ENCODE measurements around the gene TRPV5. TPM values are rescaled to one million over a fixed set of nuclear protein-coding genes. Genes with fewer than 3 reads are reported as not detected.

TRPV5 gene
- total and polyA plus RNA-seq, 2 of the 4 experiments (the other 2 are of a cell fraction) = not detected

DNA sequence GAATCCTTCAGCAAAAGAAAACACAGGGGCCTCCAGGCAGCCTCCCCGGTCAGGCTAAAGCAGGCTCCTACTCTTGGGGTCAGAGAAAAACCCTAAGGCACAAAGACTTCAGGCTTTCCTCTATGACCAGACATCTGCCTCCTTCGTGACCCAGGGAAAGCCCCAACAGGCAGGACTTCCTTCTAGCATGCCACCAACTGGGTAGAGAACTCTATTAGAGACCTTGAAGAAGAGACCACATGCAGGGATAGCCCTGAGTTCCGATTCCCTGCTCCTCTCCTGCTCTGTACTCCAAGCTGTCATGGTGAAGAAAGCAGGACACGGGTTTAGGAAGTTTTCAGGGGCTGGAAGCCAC, 49.3 kb downstream of the TRPV5 start (continued):
- TF ChIP-seq, protein P1, sequence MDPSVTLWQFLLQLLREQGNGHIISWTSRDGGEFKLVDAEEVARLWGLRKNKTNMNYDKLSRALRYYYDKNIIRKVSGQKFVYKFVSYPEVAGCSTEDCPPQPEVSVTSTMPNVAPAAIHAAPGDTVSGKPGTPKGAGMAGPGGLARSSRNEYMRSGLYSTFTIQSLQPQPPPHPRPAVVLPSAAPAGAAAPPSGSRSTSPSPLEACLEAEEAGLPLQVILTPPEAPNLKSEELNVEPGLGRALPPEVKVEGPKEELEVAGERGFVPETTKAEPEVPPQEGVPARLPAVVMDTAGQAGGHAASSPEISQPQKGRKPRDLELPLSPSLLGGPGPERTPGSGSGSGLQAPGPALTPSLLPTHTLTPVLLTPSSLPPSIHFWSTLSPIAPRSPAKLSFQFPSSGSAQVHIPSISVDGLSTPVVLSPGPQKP (IDR thresholded peaks at IDR 0.05; ENCODE audit: borderline replicate concordance, low read depth, low read length) = no peak

- Histone ChIP-seq H2BK20ac (ENCODE audit: low read depth, low read length) (no peak overlapping the region), H4K8ac (ENCODE audit: low read depth in 2 of 2, low read length in 2 of 2) (no peak overlapping the region), H3K27me3 (ENCODE audit: control insufficient read depth, insufficient read depth, low read length) (no peaks in the 10 kb centered on the region), H4K91ac (ENCODE audit: insufficient read depth, low read depth, low read length) (no peak overlapping the region), H4K5ac (ENCODE audit: low read depth, low read length) (no peak overlapping the region), H2AK5ac (ENCODE audit: low read depth, low read length) (no peak overlapping the region), H2AK9ac (replicated peaks; ENCODE audit: low read depth, low read length, poor library complexity) (no peak overlapping the region), H3K4ac (ENCODE audit: low read depth, low read length) (no peak overlapping the region), H3K14ac (replicated peaks; ENCODE audit: low read depth, low read length) (no peak overlapping the region), H2AFZ (replicated peaks; ENCODE audit: low read length, poor library complexity) (no peak overlapping the region), H3K79me1 (ENCODE audit: low read depth in 1 of 2, low read length in 2 of 2) (no peaks in the 10 kb centered on the region), H3K9ac (ENCODE audit: low read depth, low read length) (no peak overlapping the region), H4K20me1 (ENCODE audit: insufficient read depth, low read length) (no peaks in the 10 kb centered on the region), H3K27ac (ENCODE audit: insufficient read depth, low read length) (no peak overlapping the region), H3K4me3 (ENCODE audit: insufficient read depth, low read depth, low read length) (no peak overlapping the region), H3K23ac (ENCODE audit: low read depth, low read length) (no peak overlapping the region), H3K36me3 (ENCODE audit: control insufficient read depth, insufficient read depth, low read length) (no peaks in the 10 kb centered on the region), H2BK5ac (ENCODE audit: low read depth, low read length, poor library complexity, severe bottlenecking) (no peak overlapping the region), H2BK120ac (ENCODE audit: low read depth, low read length) (no peak overlapping the region), H2BK15ac (ENCODE audit: low read depth, low read length) (no peak overlapping the region), H3K4me2 (ENCODE audit: low read depth, low read length) (no peak overlapping the region), H3K18ac (ENCODE audit: low read depth, low read length) (no peak overlapping the region), H3K9me3 (ENCODE audit: control insufficient read depth, insufficient read depth, low read length) (no peaks in the 10 kb centered on the region), H3K9me1 (ENCODE audit: insufficient read depth, low read length) (no peaks in the 10 kb centered on the region), H3K56ac (ENCODE audit: extremely low read depth, insufficient read depth, low read length) (no peak overlapping the region), H3K4me1 (ENCODE audit: control insufficient read depth, insufficient read depth, low read length) (no peaks in the 10 kb centered on the region)
- CTCF ChIA-PET = no interaction called here
- no CpG with 5 or more reads among the region's 7 CpGs for WGBS, 2 experiments (ENCODE audit: extremely low coverage in 2 of 2, insufficient read length in 1 of 2)
- dilution Hi-C loops (cut with HindIII; ENCODE audit: low sequenced_read_pairs, unreplicated experiment) (no loop called here), intact Hi-C loops (cut with micrococcal nuclease) (no loop called here), in situ Hi-C loops (cut with MboI; ENCODE audit: low sequenced_read_pairs) (no loop called here)
- TF ChIP-seq BHLHE40 (IDR thresholded peaks at IDR 0.05; ENCODE audit: low read depth, low read length) (no peak), CHD1 (IDR thresholded peaks at IDR 0.05; ENCODE audit: low read depth, low read length) (no peak), MAFK (IDR thresholded peaks at IDR 0.05; ENCODE audit: low read depth, low read length) (no peak), POLR2A (IDR thresholded peaks at IDR 0.05; ENCODE audit: low read depth, low read length) (no peak), NFE2L2 (IDR thresholded peaks at IDR 0.05; ENCODE audit: low read depth, low read length) (no peak), FOS (IDR thresholded peaks at IDR 0.05; ENCODE audit: low read depth, low read length) (no peak), MXI1 (IDR thresholded peaks at IDR 0.05; ENCODE audit: borderline replicate concordance, low read depth, low read length) (no peak), RCOR1 (IDR thresholded peaks at IDR 0.05; ENCODE audit: insufficient replicate concordance, low read length) (no peak), CTCF (conservative IDR thresholded peaks at IDR 0.05; ENCODE audit: low read depth, low read length) (no peak)
- TF ChIP-seq, protein P1 (IDR thresholded peaks at IDR 0.05; ENCODE audit: borderline replicate concordance, low read depth, low read length) = no peak
- TF ChIP-seq, protein P2, sequence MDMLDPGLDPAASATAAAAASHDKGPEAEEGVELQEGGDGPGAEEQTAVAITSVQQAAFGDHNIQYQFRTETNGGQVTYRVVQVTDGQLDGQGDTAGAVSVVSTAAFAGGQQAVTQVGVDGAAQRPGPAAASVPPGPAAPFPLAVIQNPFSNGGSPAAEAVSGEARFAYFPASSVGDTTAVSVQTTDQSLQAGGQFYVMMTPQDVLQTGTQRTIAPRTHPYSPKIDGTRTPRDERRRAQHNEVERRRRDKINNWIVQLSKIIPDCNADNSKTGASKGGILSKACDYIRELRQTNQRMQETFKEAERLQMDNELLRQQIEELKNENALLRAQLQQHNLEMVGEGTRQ (IDR thresholded peaks at IDR 0.05; ENCODE audit: low read depth, low read length) = no peak
- DNase-seq = no peak
- no TSS peak for BruUV-seq (replicated peaks)
- ATAC-seq (ENCODE audit: low read depth) = no peak
- POLR2A ChIA-PET (ENCODE audit: unreplicated experiment) = no interaction called here
Observed at GRCh38 chr7:142883571-142884285, 49.8 kb downstream of the TRPV5 start.
